WTC11 (cell line): ENCODE data around the gene TBC1D14.

Source experiments
- ATF3 ChIP-seq: sonication (generic); formaldehyde crosslinking; conservative IDR thresholded peaks from 2 replicates; pipeline ENCODE4 v1.8.1; 2022; ENCODE audit warnings: mild to moderate bottlenecking, missing genetic modification reagents
- CBFB ChIP-seq: sonication (generic); formaldehyde crosslinking; IDR thresholded peaks from 2 replicates; pipeline ENCODE4 v1.8.1; 2022; ENCODE audit warnings: mild to moderate bottlenecking, low read depth, missing genetic modification reagents
- CREM ChIP-seq: sonication (generic); formaldehyde crosslinking; IDR thresholded peaks from 2 replicates; pipeline ENCODE4 v1.8.1; 2022; ENCODE audit warnings: mild to moderate bottlenecking, missing genetic modification reagents, moderate library complexity
- E2F1 ChIP-seq: sonication (generic); formaldehyde crosslinking; IDR thresholded peaks from 2 replicates; pipeline ENCODE4 v1.8.0; 2022; ENCODE audit warnings: mild to moderate bottlenecking, missing genetic modification reagents
- FOXK1 ChIP-seq: sonication (generic); formaldehyde crosslinking; IDR thresholded peaks from 2 replicates; pipeline ENCODE4 v1.8.0; 2022; ENCODE audit warnings: mild to moderate bottlenecking, moderate library complexity, missing genetic modification reagents
- FOXP1 ChIP-seq: sonication (generic); formaldehyde crosslinking; IDR thresholded peaks from 2 replicates; pipeline ENCODE4 v1.8.0; 2022; ENCODE audit warnings: missing genetic modification reagents, mild to moderate bottlenecking, moderate library complexity, borderline replicate concordance
- MAX ChIP-seq: sonication (generic); formaldehyde crosslinking; IDR thresholded peaks from 2 replicates; pipeline ENCODE4 v1.8.0; 2022; ENCODE audit warnings: mild to moderate bottlenecking, missing genetic modification reagents
- MXD4 ChIP-seq: fragments of 250-450 bp; sonication (Bioruptor Pico); IDR thresholded peaks from 2 replicates; pipeline ENCODE4 v1.8.0; 2021; ENCODE audit warnings: mild to moderate bottlenecking, moderate library complexity, borderline replicate concordance
- NFYB ChIP-seq: sonication (generic); formaldehyde crosslinking; conservative IDR thresholded peaks from 2 replicates; pipeline ENCODE4 v1.8.0; 2022; ENCODE audit warnings: low read depth, missing genetic modification reagents
- RELA ChIP-seq: sonication (generic); formaldehyde crosslinking; IDR thresholded peaks from 2 replicates; pipeline ENCODE4 v1.8.1; 2022; ENCODE audit warnings: missing genetic modification reagents, mild to moderate bottlenecking, borderline replicate concordance
- SMAD3 ChIP-seq: sonication (generic); formaldehyde crosslinking; IDR thresholded peaks from 2 replicates; pipeline ENCODE4 v1.8.0; 2022; ENCODE audit warnings: missing genetic modification reagents, mild to moderate bottlenecking, borderline replicate concordance
- ZMAT4 ChIP-seq: fragments of 250-450 bp; sonication (Bioruptor Pico); IDR thresholded peaks from 2 replicates; pipeline ENCODE4 v1.9.0; 2021; ENCODE audit warnings: mild to moderate bottlenecking
- TF ChIP-seq, protein P1 (sequence below): fragments of 200-600 bp; IDR thresholded peaks from 2 replicates; pipeline ENCODE4 v1.8.0; 2022; ENCODE audit warnings: antibody characterized with exemption

- TF ChIP-seq, protein P1, sequence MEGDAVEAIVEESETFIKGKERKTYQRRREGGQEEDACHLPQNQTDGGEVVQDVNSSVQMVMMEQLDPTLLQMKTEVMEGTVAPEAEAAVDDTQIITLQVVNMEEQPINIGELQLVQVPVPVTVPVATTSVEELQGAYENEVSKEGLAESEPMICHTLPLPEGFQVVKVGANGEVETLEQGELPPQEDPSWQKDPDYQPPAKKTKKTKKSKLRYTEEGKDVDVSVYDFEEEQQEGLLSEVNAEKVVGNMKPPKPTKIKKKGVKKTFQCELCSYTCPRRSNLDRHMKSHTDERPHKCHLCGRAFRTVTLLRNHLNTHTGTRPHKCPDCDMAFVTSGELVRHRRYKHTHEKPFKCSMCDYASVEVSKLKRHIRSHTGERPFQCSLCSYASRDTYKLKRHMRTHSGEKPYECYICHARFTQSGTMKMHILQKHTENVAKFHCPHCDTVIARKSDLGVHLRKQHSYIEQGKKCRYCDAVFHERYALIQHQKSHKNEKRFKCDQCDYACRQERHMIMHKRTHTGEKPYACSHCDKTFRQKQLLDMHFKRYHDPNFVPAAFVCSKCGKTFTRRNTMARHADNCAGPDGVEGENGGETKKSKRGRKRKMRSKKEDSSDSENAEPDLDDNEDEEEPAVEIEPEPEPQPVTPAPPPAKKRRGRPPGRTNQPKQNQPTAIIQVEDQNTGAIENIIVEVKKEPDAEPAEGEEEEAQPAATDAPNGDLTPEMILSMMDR, result no peak
- TF ChIP-seq MAX (CRISPR knock-in tag), result no peak
- no peak for TF ChIP-seq ATF3 (CRISPR knock-in tag)
- TF ChIP-seq E2F1 (CRISPR knock-in tag), result no peak
- no peak for TF ChIP-seq FOXK1
- no peak for TF ChIP-seq ZMAT4 (CRISPR knock-in tag)
- no peak for TF ChIP-seq NFYB
- no peak for TF ChIP-seq SMAD3 (CRISPR knock-in tag)
- no peak for TF ChIP-seq FOXP1
- no peak for TF ChIP-seq CBFB (CRISPR knock-in tag)
- no peak for TF ChIP-seq MXD4
- no peak for TF ChIP-seq RELA
- TF ChIP-seq CREM (CRISPR knock-in tag), result no peak
Observed at GRCh38 chr4:7023486-7023885, 113.9 kb downstream of the TBC1D14 start.
